Fibroblast of the aortic adventitia (primary cell): ENCODE measurements around the gene HIGD1A. TPM values are rescaled to one million over a fixed set of nuclear protein-coding genes. Genes with fewer than 3 reads are reported as not detected.

Experiments used
- DNase-seq: peaks from one replicate; pipeline ENCODE4 v3.0.0-alpha.2; 2010; ENCODE audit warnings: low read depth
- H3K4me3 ChIP-seq: 2 replicates; pipeline ENCODE4 v1.5.1; 2011; ENCODE audit warnings: low read depth, mild to moderate bottlenecking, control low read depth, low read length, moderate library complexity
- CTCF ChIP-seq: IDR thresholded peaks from 2 replicates; pipeline ENCODE4 v1.5.1; 2011; ENCODE audit warnings: mild to moderate bottlenecking, low read length, control low read depth, inconsistent platforms; ENCODE audit not compliant: insufficient read depth
- small RNA-seq: library from RNA; depleted of rRNA; stranded (forward); fragments of <200 nt; gene quantifications from one replicate; pipeline ENCODE3, GENCODE V24; 2012
- total RNA-seq: library from RNA; depleted of rRNA; stranded (reverse); fragments of >200 nt; gene quantifications from 2 replicates; pipeline ENCODE4 v1.2.3, GENCODE V29; 2012; ENCODE audit warnings: low replicate concordance

The HIGD1A gene
- total RNA-seq, 1 donor = 163 TPM

- DNase-seq = no peak
- TF ChIP-seq CTCF = no peak
- no peak overlapping the region for H3K4me3 ChIP-seq
Measured at GRCh38 chr3:42733501-42734262, 70.6 kb downstream of the HIGD1A start.

Small RNA genes within 50 kb of the gene (small RNA-seq; reads per million reads assigned to genes)
- not detected for gene CCDC13

Other genes with a start within 250 kb of the HIGD1A start
- 39.7 and 71.9 TPM in 2 replicates for gene SEC22C, start 222.5 kb downstream of the HIGD1A start, total RNA-seq
- gene SS18L2, start 213.6 kb downstream of the HIGD1A start, total RNA-seq = 5.1 and 31.4 TPM in 2 replicates
- 91.8 and 101 TPM in 2 replicates for gene NKTR, start 203.8 kb downstream of the HIGD1A start, total RNA-seq
- gene ZBTB47, start 150.8 kb downstream of the HIGD1A start, total RNA-seq = 22.3 and 41.8 TPM in 2 replicates
- gene KLHL40, start 119.0 kb downstream of the HIGD1A start, total RNA-seq = not detected in 2 replicates
- not detected in 2 replicates for gene HHATL, start 101.7 kb downstream of the HIGD1A start, total RNA-seq
- gene CCDC13, start 31.2 kb downstream of the HIGD1A start, total RNA-seq = 0.27 and 8.6 TPM in 2 replicates
- gene ACKR2, start 5.0 kb upstream of the HIGD1A start, total RNA-seq = under 0.01 and 0.41 TPM in 2 replicates
- not detected in 2 replicates for gene CYP8B1, start 71.4 kb upstream of the HIGD1A start, total RNA-seq
- 0.74 and 2.6 TPM in 2 replicates for gene ZNF662, start 101.7 kb upstream of the HIGD1A start, total RNA-seq
- gene GASK1A, start 174.8 kb upstream of the HIGD1A start, total RNA-seq = 0.63 and 0.82 TPM in 2 replicates